Astrocyte of the hippocampus (primary cell): ENCODE results near the gene CFAP90.

ENCODE experiments used
- DNase-seq: peaks from one replicate; pipeline ENCODE4 v3.0.0; 2011; ENCODE audit warnings: low read depth, low spot score

Gene CFAP90

GRCh38 chr5:7850395-7851239 lies at the start of gene CFAP90:
Gene CFAP90, minus strand, starts transcription at chr5:7851133. Its CDS starts 112 bp downstream, at chr5:7851021.
- peak; percentile 83 for DNase-seq

GRCh38 chr5:7897014-7897600 lies 46.2 kb upstream of the CFAP90 start:
- DNase-seq, result peak; percentile 35

- DNase-seq, result no peak
Measured at GRCh38 chr5:7894860-7895259, 43.9 kb upstream of the CFAP90 start.

- no peak for DNase-seq
Measured at GRCh38 chr5:7894439-7894838, 43.5 kb upstream of the CFAP90 start.

- DNase-seq, result no peak
Measured at GRCh38 chr5:7888901-7889300, 38.0 kb upstream of the CFAP90 start.

- DNase-seq, result peak; percentile 58
Measured at GRCh38 chr5:7886849-7887475, 36.0 kb upstream of the CFAP90 start.

- no peak for DNase-seq
Measured at GRCh38 chr5:7884491-7885267, 33.7 kb upstream of the CFAP90 start.

GRCh38 chr5:7882926-7883325 lies 32.0 kb upstream of the CFAP90 start:
- no peak for DNase-seq

- DNase-seq, result no peak
Measured at GRCh38 chr5:7881816-7882215, 30.9 kb upstream of the CFAP90 start.

- no peak for DNase-seq
Measured at GRCh38 chr5:7881091-7881490, 30.2 kb upstream of the CFAP90 start.

- DNase-seq, result no peak
Measured at GRCh38 chr5:7878381-7878873, 27.5 kb upstream of the CFAP90 start.

GRCh38 chr5:7877851-7878250 lies 26.9 kb upstream of the CFAP90 start:
- peak; percentile 55 for DNase-seq

GRCh38 chr5:7876867-7877266 lies 25.9 kb upstream of the CFAP90 start:
- DNase-seq, result peak; percentile 74

- DNase-seq, result no peak
Measured at GRCh38 chr5:7875151-7875550, 24.2 kb upstream of the CFAP90 start.

GRCh38 chr5:7874639-7875038 lies 23.7 kb upstream of the CFAP90 start:
- DNase-seq, result no peak

GRCh38 chr5:7873216-7873615 lies 22.3 kb upstream of the CFAP90 start:
- DNase-seq, result no peak

- DNase-seq, result peak; percentile 67
Measured at GRCh38 chr5:7872517-7873130, 21.7 kb upstream of the CFAP90 start.

- no peak for DNase-seq
Measured at GRCh38 chr5:7871653-7872052, 20.7 kb upstream of the CFAP90 start.

GRCh38 chr5:7869474-7870136 lies 18.7 kb upstream of the CFAP90 start:
- peak; percentile 45 for DNase-seq

- peak; percentile 97 for DNase-seq
Measured at GRCh38 chr5:7868773-7869473, 18.0 kb upstream of the CFAP90 start, which contains the start of the genes FASTKD3 and MTRR. Gene FASTKD3, minus strand, starts transcription at chr5:7869031. Its CDS starts 948 bp downstream, at chr5:7868083. Gene MTRR, plus strand, starts transcription at chr5:7869148. Its CDS starts 1,647 bp downstream, at chr5:7870795.
